GM12801 (cell line): ENCODE results near the gene PDGFB.

Source experiments
- TF ChIP-seq, protein P1 (sequence below): IDR thresholded peaks from one replicate; pipeline ENCODE4 v1.5.1; 2011; ENCODE audit warnings: control low read depth; ENCODE audit not compliant: insufficient read length; ENCODE audit errors: extremely low read depth

The PDGFB gene

DNA sequence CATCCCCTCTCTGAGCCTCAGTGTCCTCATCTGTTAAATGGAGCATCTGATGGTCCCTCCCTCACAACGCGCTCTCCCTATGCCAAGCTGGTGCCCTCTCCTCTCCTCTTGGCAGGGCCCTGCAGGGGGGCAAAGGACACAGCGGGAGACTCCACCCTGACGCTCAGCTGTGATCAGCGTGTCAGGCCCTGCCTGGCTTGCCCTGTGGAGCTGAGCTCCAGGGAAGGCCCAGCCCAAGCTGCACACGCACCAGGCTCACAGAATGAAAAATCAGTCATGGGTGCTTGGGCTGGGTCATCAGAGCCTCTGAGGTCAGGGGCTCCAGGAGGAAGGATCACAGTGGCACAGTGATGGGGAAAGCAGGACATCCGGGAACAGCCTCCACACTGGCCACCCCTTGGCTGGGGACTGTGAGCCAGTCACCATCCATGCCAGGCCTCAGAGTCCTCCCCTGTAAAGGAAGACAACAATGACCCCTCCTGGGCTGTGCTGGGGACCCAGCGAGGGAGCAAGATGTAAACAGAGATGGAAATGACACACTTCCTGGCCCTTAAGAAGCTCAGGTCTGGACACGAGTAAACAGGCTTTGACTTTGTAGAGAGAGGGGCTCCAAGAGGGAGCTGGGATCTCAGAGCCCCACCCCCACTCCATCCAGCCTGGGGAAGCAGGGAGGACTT is 38.0 kb upstream of the PDGFB start:
- TF ChIP-seq, protein P1, sequence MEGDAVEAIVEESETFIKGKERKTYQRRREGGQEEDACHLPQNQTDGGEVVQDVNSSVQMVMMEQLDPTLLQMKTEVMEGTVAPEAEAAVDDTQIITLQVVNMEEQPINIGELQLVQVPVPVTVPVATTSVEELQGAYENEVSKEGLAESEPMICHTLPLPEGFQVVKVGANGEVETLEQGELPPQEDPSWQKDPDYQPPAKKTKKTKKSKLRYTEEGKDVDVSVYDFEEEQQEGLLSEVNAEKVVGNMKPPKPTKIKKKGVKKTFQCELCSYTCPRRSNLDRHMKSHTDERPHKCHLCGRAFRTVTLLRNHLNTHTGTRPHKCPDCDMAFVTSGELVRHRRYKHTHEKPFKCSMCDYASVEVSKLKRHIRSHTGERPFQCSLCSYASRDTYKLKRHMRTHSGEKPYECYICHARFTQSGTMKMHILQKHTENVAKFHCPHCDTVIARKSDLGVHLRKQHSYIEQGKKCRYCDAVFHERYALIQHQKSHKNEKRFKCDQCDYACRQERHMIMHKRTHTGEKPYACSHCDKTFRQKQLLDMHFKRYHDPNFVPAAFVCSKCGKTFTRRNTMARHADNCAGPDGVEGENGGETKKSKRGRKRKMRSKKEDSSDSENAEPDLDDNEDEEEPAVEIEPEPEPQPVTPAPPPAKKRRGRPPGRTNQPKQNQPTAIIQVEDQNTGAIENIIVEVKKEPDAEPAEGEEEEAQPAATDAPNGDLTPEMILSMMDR: no peak

DNA sequence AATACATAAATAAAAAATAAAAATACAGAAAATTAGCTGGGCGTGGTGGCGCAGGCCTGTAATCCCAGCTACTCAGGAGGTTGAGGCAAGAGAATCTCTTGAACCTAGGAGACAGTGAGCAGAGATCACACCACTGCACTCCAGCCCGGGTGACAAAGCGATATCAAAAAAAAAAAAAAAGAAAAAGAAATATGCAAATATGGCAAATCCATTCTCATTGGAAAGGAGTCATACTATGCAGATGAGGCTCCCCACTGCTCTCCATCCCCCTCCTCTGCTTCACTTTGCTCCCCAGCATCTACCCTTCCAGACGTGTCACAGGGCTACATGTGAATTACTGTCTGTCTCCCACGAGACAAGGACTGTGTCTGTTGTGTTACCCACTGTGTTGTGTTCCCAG is 36.3 kb upstream of the PDGFB start:
- TF ChIP-seq, protein P1: no peak

DNA sequence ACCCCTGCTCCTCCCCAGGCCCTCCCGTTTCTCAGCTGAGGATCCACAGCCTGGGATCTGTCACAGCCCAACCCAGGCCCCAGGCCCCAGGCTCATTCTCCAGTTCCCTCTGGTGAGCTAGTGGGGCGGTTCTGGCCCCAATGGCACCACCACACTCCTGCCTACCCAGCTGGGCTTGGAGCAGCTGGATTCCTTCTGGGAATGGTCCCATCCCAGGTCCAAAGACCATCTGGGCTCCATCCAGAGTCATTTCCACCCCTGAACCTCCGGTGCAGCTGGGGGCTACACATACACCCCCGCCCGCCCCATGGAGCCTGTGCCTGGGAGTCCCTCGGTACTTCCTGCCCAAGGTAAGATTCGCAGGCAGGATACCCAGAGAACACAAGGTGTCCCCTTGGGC is 35.5 kb upstream of the PDGFB start:
- TF ChIP-seq, protein P1: no peak

DNA sequence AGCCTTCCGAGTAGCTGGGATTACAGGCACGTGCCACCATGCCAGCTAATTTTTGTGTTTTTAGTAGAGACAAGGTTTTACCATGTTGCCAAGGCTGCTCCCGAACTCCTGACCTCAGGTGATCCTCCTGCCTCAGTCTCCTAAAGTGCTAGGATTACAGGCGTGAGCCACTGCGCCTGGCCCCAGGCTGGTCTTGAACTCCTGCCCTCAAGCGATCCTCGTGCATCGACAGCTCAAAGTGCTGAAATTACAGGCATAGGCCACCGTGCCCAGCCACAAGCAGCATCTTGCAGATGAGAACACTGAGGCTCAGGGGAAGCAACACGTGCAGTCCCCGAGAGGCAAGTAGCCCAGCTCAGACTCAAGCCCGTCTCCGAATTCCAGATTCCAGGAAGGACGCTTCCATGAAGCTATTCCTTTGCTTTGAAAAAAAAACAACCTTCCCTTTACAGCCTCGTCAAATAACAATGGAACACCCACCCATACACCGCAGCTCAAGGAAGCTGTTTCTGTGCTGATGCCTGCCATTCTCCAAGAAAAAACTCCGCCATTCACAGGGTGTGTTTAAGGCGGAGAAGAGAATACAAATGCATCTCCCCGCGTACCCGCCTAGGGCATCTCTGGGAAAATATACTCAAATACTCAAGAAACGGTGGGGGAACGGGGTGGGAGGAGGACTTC is 34.5 kb upstream of the PDGFB start:
- TF ChIP-seq, protein P1: no peak

DNA sequence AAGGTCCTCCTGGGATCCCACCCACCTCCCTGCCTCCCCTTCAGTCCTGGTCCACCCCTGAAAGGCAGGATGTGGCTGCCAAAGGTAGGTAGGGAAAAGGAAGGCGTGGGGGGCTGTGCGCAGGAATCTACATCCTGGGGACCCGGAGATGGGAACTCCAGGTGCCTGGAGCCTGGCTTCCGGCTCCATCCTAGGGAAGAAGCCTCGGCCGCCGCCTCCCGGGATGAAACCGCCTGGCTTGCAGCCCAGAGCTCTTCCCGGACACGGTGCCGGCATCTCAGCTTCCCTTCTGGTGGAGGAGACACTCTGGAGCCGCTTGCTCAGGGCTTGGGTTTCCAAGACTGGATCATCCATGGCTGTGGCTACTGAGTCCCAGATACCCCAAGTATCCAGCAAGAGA is 33.3 kb upstream of the PDGFB start:
- TF ChIP-seq, protein P1: no peak

DNA sequence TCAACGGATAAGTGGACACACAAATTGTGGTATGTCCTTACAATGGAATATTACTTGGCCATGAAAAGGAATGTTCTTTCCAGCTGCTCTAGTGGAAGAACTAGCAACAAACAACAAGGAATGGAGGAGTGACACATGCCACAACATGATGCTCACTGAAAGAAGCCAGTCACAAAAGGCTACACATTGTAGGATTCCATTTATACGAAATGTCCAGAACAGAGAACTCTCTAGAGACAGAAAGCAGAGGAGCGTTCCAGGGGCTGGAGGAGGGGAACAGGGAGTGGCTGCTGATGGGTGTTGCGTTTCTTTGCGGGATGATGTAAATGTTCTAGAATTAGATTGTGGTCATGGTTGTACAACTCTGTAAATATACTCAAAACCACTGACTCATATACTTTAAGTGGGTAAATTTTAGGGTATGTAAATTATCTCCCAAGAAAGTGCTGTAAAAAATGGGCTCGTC is 32.4 kb upstream of the PDGFB start:
- TF ChIP-seq, protein P1: no peak

DNA sequence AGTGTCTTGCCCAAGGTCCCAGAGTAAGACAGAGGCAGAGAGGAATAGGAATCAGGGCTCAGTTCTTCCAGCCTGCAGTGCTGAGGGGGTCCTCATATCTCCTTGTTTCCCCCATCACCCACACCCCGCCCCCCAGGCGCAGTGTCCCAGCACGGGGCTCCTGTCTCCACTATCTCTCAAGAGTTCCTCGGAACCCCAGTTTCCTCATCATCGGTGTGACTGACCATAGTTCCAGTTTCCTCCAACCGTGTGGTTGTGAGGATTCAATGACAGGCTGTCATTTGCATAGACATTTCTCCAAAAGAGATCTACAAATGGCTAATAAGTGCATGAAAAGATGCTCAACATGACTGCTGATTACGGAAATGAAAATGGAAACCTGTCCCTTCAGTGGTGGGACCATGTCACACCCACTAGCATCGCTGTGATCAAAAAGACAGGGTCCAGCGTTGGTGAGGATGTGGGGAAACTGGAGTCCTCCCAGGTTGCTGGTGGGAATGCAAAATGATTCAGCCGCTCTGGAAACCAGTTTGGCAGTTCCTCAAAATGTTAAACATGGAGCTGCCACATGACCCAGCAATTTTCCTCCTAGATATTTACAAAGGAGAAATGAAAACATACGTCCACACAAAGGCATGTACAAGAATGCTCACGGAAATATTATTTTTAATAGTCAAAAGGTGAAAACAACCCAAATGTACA is 31.8 kb upstream of the PDGFB start:
- TF ChIP-seq, protein P1: no peak
